CD4-positive, alpha-beta T cell treated with Interleukin-17A for 4 hours (primary cell): ENCODE measurements around the gene B3GLCT.
"Not testable (repeated sequence)": the region's sequence is repeated elsewhere in the genome, so short reads cannot be mapped to it uniquely, and the experiment has no call there.

Experiments
- DNase-seq: peaks from one replicate; pipeline ENCODE4 v3.0.0-alpha.2; 2020; ENCODE audit warnings: mixed read lengths

B3GLCT gene

DNA sequence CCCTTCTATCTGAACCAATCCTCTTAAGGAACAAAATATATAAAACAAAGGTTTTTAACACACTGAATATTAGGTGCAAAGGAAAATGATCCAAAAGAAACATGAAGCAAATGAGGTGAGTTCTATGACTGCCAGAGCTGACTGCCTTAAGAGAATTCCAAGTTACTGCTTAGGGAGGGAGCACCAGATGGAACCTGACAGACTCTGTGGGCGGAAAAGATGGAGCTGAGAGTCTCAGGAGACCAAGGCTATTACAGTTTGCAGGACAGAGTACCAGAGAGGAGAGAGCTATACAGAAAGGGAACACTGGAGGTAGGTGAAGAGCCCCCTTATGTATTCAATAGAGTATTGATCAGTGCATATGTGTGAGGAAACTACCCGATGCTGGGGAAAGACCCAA, 87.2 kb downstream of the B3GLCT start:
- no peak for DNase-seq

DNA sequence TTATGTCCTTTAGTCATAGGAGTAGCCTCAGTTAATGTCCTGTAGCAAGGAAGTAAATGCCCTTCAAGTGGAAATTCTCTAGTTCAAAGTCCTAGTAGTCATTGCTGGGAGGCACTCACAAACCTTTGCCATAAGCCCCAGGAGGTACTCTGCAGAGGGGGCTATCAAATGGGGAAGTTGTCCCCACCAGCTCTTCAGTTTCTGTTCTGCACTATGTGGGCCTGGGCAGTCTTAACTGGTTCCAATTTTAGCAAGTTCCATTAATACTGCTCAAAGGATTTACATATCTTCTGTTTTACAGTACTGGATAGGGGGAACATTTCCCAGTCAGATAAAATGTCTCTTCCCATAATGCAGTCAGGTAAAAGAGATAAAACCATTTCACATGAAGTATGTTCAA, 101.3 kb downstream of the B3GLCT start:
- DNase-seq, result no peak

DNA sequence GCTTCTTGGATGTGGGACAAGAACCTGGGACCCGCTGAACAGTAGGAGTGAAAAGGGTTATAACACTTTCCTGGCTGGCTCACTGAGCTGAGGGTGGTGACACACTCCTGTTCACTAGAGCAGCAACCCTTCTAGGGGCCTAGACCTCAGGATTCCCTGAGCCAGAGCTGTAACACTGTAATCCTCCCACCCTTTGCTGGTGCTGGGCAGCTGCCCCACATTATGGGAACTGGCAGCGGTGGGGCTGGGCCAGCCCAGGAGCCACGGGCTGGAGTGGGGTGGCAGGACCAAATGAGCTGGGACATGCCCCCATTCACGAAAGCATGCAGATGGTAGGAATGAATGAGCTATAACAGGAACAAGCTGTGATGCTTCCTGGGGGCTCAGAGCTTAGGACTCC, 110.6 kb downstream of the B3GLCT start:
- DNase-seq, result no peak

DNA sequence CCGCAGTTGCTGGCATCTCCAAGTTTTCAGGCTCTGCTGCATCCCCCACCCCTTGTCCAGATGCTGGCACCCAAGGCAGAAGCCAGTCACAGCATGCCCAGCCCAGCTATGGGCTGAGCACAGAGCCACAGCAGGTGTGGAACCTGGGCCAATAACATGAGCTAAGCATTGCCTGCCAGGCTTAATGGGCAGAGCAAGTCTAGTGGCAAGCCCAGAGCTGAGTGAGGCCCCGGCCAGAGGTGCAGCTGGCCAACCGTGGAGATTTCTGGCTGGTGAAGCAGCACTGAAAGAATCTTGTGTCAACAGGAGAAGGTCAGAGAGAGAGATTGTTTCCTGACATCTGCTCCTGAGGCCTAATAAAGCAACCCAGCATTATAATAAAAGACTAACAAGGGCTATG, 111.0 kb downstream of the B3GLCT start:
- no peak for DNase-seq

DNA sequence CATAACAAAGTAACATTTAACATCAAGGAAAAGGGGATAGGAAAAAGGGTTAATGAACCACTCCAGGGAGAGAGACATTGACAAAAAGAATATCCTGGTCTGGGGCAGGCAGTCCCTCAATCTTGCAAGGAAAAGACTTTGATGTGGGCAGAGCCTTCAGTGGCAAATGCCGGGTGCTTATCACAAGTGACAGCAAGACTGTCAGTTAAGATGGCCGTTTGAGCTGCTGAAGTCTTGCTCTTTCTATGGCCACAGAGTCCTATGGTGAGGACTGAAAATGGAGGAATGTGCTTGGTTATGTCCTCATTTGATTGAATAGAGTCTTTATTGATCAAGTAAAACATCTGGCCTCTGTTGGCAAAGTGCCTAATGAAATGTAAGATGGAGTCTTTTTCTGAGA, 112.1 kb downstream of the B3GLCT start:
- no peak for DNase-seq

DNA sequence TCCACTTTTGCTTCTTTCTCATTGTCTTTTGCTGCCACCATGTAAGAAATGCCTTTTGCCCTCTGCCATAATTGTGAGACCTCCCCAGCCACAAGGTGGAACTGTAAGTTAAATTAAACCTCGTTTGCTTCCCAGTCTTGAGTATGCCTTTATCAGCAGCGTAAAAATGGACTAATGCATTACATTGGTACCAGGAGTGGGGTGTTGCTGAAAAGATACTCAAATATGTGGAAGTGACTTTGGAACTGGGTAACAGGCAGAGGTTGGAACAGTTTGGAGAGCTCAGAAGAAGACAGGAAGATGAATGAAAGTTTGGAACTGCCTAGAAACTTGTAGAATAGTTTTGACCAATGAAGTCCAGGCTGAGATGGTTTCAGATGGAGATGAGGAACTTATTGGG, 115.2 kb downstream of the B3GLCT start:
- DNase-seq, result no peak

DNA sequence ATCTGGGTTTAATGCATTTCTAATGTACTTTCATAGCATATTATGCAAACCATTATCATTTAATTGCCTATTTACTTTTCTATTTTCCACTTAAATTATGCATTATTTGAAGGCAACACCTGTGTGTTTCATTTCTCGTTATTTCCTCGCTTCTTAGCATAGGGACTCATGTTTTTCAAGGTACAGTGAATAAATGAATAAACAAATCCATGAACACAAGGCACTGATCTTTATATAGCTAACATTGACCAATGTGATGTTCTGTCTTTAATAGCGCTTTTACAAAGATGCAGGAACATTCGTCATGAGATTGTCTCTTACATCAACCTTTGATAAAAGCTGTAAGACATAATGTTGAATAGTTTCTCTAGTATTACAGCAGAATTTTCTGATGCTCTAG, 121.2 kb downstream of the B3GLCT start:
- DNase-seq, result no peak

DNA sequence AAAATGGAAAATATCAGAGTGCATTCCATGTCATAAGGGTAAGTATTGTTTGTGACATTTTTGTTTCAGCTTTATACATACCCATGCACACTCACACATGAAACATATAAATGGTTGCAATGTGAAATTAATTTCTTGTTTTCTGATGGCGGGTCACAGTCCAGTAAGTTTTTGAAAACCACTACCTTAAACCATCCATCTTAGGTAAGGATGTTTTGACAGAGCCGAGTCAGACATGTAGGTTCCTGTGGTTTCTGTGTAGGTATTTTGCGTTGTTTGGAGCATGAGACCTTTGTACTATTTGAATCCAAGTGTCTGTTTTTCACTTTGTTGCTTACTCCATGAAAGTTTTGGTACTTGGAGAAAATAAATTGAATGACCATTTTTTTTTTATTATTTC, 121.7 kb downstream of the B3GLCT start:
- DNase-seq, result no peak

DNA sequence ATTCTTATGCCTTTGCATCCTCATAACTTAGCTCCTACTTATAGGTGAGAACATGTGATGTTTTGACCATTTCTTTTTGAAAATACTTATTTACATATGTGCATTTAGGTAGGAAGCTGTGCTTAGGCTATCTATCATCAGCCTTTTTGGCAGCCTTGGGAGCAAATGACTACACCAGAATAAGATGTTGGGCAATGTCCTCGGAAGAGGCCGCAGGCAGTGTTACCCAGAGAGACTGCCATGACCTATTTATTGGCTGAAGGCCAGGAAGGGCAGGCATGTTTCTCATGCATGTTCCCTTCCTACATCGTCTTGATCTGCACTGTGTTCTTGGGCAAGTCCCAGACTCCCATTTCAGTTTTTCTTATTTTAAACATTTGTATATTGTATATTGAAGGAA, 122.3 kb downstream of the B3GLCT start:
- no peak for DNase-seq

DNA sequence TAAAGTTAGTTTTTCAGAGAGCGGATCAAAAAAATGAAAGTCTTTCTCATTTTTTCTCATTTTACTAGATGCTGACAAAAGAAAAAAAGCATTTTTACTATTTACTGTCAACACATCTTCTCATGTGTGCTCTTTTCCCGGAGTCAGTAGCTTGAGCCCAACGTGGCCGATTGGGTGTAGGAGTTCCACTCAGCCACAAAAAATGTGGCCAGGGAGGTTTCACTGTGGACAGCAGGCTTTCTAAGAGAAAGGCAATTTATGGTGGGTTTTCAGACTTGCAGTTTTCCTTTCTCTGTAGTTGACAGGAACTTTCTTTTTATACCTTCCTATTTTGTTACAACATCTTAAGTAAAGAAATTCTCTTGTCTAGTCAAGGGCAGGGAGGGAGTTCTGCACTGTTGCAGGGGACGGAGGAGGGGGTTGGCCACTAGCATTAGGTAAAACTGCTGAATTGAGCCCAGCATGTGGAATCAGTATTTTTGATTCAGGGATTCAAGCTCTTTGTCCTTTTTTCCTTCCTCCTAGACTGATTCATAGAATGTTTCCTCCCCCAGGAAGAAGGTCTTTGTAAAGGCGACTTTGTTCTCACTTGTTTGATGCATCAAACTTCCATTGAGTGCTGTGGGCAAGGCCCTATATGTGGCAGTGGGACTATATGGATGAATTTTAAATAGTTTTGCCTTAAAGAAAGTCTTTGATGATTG, 123.1 kb downstream of the B3GLCT start:
- DNase-seq, result no peak

DNA sequence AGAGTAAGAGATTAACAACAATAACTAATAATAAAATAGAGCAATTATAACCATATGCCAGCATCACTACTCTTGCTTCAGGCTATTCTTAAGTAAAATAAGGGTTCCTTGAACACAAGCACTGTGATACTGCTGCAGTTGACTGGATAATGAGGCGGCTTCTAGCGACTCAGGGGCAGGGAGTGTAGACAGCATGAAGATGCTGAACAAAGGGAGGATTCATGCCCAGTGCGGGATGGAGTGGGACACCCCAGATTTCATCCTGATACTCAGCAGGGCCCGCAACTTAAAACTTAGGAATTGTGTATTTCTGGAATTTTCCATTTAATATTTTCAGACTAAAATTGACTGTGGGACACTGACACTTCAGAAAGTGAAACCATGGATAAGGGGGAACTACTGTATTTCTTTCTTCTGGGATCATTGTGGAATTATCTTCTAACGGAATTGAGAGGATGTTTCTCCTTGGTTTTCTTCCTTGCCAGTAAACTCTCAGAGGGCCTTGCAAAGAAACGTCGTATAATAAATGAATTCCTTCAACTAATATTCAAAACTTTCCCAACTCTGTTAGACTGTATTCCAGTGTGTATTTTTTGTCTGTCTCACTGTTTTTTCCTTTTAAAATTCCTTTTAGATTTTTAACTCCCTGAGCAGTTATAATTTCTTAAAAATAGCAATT, 127.5 kb downstream of the B3GLCT start:
- DNase-seq, result no peak

DNA sequence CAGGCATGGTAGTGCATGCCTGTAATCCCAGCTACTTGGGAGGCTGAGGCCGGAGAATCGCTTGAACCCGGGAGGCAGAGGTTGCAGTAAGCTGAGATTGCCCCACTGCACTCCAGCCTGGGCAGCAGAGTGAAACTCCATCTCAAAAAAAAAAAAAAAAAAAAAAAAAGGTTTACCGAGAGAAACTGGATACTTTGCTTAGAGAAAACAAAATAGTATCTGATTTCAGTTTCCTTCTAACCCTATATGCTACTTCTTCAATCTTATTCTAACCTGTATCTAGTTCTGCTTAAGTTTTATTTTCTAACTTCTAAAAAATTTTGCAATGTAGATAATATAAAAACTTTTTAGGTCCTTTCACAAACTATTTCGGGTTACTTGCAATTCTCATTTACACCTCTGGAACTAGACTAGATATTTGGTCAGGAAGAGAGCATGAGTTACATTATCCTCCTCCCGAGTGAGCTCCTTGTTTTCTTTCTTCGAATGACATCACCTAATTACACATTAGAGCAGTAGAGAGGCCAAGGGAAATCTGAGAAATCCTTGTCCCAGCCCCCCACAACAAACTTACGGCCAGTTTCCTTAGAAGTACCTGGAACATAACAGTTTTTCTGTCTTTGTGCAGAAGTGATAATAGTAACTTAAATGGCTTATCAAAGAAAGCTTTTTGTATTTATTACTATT, 128.9 kb downstream of the B3GLCT start:
- DNase-seq, result no peak

DNA sequence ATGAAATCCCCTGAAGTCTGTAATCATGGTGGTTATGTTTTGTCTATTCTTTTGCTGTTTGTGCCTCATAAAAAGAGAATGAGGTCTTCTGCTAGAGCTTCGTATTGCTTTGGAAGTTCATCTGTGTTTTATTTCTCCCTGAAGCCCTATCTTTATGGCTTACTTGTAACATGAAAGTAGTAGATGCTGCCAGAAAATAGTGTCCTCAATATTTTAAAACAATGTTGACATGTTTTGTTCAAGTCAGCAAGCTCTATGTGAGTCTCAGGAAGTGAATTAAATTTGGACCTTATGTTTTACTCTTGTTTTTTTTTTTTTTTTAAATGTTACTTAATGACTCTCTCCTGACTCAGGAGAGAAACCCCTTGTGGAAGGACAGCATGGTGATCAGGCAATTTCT, 130.5 kb downstream of the B3GLCT start:
- no peak for DNase-seq

DNA sequence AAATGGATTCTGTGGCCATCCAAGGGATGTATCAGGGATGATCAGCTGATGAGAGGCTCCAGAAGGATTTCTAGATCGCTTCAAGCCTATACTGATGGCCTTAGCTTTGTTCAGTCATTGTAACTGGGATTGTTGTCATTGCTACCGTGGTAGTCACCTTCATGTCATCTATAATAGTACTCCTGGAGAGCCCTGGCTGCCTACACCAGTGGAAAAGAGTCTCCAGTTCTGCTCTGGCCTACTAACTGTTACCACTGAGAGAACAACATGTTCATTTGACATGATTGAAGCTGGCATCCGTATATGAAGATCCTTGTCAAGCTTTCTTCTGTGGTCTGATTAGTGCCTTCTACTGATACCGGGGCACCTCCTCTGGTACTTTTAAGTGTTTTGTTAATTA, 131.3 kb downstream of the B3GLCT start:
- DNase-seq, result no peak

DNA sequence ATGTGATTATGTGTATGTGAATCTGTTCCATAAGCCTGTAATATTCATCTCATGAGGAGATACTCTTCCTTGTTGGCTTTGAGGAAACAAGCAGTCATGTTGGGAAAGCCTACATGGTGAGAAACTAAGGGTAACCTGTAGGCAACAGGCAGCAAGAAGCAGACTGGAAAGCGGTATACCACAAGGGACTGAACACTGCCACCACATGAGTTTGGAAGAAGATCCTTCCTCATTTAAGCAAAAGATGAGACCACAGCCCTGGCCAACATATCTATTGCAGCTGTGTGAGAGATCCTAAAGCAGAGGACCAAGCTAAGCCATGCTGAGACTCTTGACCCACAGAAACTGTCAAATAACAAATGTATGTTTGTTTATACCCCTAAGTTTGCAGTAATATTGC, 134.8 kb downstream of the B3GLCT start:
- DNase-seq, result no peak

DNA sequence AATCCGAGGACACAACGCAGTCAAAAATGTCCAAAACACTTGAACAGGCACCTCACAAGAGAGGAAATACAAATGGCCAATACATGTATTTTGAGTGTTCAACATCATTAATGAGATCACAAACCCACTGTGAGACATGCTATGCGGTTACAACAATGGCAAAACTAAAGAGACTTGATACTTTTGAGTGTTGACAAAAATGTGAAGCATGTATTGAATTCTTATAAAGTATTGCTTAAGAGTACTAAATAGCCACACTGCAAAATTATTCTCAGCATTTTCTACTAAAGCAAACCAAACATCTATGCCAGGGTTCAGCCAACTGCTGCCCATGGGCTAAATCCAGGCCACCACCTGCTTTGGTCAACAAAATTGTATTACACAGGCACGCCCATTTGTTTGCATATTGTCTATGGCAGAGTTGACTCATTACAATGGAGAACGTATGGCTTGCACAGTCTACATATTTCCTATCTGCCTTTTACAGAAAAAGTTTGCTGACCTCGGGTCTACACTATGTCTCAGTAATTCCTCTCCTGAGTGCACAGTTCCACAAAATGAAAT, 135.3 kb downstream of the B3GLCT start:
- no peak for DNase-seq

DNA sequence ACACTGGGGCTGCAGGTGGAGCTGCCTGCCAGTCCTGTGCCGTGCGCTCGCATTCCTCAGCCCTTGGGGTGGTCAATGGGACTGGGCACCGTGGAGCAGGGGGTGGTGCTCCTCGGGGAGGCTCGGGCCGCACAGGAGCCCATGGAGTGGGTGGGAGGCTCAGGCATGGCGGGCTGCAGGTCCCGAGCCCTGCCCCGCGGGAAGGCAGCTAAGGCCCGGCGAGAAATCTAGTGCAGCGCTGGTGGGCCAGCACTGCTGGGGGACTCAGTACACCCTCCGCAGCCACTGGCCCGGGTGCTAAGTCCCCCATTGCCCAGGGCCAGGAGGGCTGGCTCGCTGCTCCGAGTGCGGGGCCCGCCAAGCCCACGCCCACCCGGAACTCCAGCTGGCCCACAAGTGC, 139.8 kb downstream of the B3GLCT start:
- not testable (repeated sequence) for DNase-seq

DNA sequence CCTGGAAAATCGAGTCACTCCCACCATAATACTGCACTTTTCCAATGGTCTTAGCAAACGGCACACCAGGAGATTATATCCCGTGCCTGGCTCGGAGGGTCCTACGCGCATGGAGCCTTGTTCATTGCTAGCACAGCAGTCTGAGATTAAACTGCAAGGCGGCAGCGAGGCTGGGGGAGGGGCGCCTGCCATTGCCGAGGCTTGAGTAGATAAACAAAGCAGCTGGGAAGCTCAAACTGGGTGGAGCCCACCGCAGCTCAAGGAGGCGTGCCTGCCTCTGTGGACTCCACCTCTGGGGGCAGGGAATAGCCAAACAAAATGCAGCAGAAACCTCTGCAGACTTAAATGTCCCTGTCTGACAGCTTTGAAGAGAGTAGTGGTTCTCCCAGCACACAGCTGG, 141.1 kb downstream of the B3GLCT start:
- DNase-seq, result not testable (repeated sequence)

DNA sequence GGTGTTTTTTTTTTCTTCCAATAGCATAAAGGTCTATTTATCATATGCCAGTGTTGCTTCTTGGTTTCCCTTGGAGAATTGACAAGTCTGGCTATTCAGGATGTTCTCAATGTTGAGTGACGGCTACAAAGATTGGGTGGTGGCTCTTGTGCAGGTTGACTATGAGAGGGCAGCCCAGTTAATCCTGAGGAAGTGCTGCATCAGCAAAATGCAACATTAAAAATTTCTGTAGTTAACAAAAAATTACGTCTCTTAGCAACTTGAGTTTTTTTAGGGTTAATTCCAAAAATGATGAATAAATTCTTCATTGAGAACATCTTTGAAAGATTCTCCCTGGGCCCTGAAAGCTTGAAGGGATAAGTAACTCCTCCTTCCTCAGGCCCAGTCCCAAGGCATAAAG, 147.1 kb downstream of the B3GLCT start:
- DNase-seq, result no peak

DNA sequence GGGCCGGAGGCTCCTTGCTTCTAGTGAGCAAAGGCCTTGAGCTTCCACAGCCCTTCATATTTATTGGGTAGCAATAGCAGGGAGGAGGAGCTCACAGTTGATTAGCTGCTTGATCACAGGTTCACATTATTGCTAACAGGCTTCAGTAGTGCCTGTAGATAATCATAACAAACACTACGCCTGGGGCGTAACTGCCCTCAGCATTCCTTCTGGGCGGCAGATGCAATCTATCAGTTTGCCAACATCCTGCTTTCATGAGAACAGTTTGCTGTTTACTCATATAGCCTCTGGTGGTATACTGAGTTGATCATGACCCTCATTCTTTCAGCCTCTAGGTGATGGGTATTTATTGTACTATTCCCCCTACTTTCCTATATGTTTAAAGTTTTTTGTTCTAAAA, 149.4 kb downstream of the B3GLCT start:
- DNase-seq, result no peak

DNA sequence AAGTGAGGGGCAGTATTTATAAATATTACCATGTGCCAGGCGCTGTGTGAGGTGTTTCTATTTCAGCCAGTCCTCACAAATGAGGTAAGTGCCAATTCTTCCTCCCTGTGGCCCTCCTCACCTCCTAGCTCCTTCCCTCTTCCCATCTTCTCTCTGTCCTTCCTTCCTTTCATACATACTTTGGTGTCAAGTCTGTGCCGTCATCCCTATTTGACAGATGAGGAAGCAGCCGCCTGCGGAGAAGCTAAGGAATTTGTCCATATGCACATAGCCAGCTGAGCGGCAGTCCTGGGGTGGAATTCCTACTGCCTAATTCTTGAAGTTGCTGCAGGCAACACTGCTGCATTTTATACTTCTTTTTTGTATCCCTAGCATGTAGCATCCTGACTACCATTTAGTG, 150.8 kb downstream of the B3GLCT start:
- DNase-seq, result no peak

DNA sequence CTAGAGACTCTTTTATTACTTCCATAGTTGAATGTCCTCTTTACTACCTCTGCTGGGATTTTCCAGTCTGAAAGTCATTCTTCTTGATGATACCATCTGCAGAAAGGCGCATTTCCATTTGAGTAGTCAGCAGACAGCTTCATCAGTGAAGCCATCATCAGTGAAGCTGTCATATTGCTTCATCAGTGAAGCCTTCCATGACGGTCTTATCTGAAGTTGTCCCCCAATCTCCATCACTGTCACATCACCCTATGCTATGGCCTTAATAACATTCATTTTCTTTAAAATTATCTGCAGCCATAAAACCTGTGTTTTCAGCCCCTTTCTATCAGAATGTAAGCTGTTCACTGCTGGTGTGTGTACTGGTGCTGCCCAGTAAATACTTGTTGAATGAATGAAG, 151.6 kb downstream of the B3GLCT start:
- no peak for DNase-seq

DNA sequence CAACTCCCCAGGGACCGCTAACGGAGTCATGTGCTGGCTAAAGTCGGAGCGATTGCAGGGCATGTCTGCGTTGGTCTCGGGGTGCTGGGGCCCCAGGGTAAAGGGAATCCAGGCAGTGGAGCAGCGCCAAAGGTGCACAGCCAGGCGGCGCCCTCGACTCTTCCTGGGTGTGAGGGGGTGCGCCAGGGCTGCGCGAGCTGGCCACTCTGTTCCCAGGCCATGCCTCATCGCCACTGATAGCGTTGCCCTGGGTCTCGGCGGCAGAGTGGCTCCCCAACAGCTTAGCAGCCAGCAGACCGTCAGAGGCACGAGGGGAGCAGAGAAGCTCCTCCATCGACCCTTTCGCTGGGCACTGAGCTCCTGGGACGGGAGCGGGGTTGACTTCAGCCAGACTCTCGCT, 152.7 kb downstream of the B3GLCT start:
- no peak for DNase-seq

DNA sequence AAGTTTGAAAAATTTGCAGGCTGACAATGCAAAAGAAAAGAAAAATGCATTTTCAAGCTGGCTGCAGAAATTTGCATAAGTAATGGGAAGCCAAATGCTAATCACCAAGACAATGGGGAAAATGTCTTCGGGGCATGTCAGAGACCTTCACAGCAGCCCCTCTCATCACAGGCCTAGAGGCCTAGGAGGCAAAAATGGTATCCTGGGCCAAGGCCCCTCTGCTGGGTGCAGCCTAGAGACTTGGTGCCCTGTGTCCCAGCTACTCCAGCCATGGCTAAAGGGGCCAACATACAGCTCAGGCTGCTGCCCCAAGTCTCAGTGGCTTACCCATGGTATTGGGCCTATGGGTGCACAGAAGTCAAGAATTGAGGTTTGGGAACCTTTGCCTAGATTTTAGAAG, 155.2 kb downstream of the B3GLCT start:
- DNase-seq, result no peak
